HG02981 (cell line): Measurements from ENCODE around the gene CA4.

Experiments
- ATAC-seq: cut with Tn5 transposase; IDR thresholded peaks from one replicate; pipeline ENCODE4 v1.9.1; 2021; ENCODE audit warnings: mild to moderate bottlenecking, moderate library complexity; ENCODE audit not compliant: unreplicated experiment

Gene CA4

GRCh38 chr17:60154616-60155426 is 5.0 kb downstream of the CA4 start:
- no peak for ATAC-seq

DNA sequence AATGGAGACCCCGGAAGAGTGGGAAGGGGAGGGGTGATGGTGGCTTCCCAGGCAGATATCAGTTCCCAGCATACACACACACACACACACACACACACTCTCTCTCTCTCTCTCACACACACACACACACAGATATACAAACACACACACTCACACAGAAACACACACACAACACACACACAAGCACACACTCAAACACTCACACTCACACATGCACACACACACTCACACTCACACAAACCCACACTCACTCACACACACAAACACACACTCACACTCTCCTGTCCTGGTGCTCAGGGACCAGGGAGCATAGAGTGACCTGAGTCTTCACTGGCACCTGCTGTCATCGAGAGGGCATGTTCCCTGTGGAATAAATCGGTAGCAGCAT is 5.6 kb downstream of the CA4 start:
- ATAC-seq: no peak

DNA sequence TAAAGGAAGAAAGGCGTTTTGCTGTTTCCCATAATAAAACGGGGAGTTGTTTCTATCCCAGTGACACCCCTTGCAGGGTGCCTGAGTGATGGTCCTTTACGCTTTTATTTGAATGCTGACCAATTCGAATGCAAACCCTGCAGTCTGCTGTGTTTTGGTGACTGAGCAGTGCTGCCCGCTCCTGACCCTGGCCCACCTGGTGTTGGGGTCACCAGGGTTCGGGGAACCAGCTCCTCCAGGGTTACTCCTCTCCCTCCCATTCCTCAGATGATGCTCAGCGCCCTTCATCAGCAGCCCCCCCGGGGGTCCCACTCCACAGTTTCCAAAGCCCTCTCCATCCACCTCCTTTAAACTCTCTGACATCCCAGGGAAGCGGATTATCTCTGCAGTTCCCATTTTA is 6.0 kb downstream of the CA4 start:
- ATAC-seq: no peak

DNA sequence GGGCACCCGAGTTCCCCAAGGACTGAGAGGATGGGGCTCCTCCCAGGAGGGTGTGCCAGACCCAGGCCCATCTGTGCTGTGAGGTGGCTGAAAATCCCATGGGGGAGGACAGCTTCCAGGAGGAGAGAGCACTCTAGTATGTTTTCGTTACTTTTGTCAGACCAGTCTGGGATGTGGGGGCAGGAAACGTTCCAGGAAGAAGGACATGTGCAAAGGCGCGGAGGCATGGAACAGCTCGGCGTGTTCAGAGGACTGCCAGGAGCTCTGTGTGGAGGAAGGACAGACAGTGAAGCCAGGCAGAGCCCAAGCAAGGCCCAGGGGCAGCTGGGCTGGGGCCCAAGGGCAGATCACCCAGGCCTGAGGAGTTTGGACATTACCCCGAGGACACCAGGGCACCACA is 7.0 kb downstream of the CA4 start:
- ATAC-seq: no peak

DNA sequence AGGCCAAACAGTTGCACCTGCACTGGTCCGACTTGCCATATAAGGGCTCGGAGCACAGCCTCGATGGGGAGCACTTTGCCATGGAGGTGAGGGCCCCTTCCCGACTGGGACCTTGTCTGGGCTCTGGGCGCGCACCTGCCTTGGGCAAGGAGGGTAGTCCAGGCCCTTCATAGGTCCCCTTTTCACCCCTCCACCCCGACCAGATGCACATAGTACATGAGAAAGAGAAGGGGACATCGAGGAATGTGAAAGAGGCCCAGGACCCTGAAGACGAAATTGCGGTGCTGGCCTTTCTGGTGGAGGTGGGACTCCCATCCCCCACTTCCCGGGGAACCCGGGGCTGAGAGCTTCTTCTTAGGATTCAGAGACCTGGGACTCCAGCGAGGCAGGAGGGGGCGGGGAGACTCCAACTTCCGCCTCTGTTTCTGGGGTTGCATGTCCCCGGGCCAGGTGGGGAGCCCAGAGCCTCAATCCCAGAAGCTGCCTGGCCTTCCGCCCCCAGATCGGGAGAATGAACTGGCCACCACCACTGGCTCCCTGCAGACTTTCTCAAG is 7.8 kb downstream of the CA4 start:
- no peak for ATAC-seq

- no peak for ATAC-seq
These were observed 9.1 kb downstream of the CA4 start for GRCh38 chr17:60158751-60159478.

- no peak for ATAC-seq
These were observed 9.7 kb downstream of the CA4 start for GRCh38 chr17:60159479-60159866.

GRCh38 chr17:60160829-60161501 is 11.2 kb downstream of the CA4 start:
- ATAC-seq: no peak

GRCh38 chr17:60161598-60162330 is 12.0 kb downstream of the CA4 start:
- no peak for ATAC-seq

- ATAC-seq: no peak
These were observed 13.5 kb downstream of the CA4 start for GRCh38 chr17:60163108-60163784.

DNA sequence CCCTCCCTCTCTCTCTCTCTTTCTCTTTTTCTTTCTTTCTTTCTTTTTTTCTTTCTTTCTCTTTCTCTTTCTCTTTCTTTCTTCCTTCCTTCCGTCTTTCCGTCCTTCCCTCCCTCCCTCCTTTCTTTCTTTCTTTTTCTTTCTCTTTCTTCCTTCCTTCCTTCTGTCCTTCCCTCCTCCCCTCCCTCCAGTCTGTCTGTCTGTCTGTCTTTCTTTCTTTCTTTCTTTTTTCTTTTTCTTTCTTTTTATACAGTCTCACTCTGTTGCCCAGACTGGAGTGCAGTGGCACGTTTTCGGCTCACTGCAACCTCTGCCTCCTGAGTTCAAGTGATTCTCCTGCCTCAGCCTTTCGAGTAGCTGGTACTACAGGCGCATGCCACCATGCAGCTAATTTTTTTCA is 14.4 kb downstream of the CA4 start:
- no peak for ATAC-seq

GRCh38 chr17:60164697-60165096 is 14.9 kb downstream of the CA4 start:
- ATAC-seq: no peak

GRCh38 chr17:60165223-60165622 is 15.4 kb downstream of the CA4 start:
- ATAC-seq: no peak

- ATAC-seq: no peak
These were observed 16.2 kb downstream of the CA4 start for GRCh38 chr17:60165971-60166370.

- no peak for ATAC-seq
These were observed 17.4 kb downstream of the CA4 start for GRCh38 chr17:60167065-60167741.

DNA sequence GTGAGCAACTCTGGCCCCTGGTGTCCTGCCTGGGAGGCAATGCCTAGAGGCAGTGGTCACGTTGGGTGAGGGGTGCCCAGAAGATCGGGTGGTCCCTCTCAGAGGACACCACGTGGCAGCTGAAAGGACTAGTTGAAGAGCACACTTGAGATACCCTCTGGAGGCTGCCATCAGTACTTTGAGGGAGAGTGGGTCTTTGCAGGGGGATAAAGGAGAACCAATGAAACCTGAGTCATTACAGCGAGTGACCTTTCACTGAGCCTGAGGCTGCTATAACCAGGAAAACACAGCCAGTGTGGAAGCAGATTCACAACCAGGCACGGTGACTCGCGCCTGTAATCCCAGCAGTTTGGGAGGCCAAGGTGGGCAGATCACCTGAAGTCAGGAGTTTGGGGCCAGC is 18.9 kb downstream of the CA4 start:
- no peak for ATAC-seq

- no peak for ATAC-seq
These were observed 20.4 kb downstream of the CA4 start for GRCh38 chr17:60169921-60170817.

DNA sequence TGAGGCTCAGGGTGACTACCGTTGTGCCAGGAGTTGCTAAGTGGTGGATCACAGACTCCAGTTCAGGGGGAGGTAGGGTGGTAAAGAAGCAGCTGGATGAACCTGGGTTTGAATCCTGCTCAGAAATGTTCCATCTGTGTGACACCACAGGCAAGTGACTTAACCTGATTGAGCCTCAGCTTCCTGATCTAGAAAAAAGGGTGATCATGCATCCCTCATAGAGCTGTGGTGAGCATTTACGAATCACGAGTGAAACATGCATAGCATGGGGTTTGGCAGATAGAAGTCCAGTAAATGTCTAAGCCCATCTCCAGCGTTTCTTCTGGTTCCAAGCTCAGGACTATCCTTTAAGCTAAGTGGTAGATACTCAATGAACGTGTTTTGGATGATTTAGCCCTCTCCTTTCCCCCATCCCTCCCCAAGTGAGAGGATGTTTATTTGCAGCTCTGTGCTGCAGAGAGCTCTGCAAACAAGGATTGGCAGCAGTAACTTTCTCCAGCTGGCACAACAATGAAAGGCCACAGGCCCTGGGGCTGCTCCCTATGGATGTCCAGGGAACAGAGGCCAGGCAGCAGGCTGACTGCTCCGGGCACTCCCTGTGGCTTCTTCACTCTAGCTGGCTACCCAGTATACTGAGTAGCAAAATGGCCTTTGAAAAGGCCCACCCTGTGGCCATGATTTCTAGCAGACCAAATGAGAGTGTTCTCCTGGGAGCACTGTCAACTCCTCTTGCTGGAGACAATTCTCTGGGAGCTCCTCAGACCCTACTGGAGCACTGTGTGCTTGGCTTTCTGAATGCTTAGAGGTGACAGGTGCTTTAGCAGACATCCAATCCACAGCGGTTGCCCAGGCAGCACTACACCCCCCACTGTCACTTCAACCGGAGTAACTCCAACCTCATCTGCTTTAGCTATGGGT is 21.3 kb downstream of the CA4 start:
- no peak for ATAC-seq
